ENCODE data around the gene KCNG2. TPM values are rescaled to one million over a fixed set of nuclear protein-coding genes. Genes with fewer than 3 reads are reported as not detected.

The KCNG2 gene
- total RNA-seq, 1 donor from 2014 or later = not detected

GRCh38 chr18:79935499-79935898 is 137.8 kb downstream of the KCNG2 start:
- Mint-ChIP-seq H3K9me3 (peaks cover 54% of the 10 kb centered on the region), H3K27ac (no peak overlapping the region), H3K4me3 (no peak overlapping the region), H3K36me3 (peaks cover 88% of the 10 kb centered on the region), H3K27me3 (ENCODE audit: low read depth) (no peaks in the 10 kb centered on the region), H3K4me1 (no peaks in the 10 kb centered on the region)
- DNase-seq (ENCODE audit: low spot score in 2 of 2, unreplicated experiment in 2 of 2) = no peak
- TF ChIP-seq, protein P1, sequence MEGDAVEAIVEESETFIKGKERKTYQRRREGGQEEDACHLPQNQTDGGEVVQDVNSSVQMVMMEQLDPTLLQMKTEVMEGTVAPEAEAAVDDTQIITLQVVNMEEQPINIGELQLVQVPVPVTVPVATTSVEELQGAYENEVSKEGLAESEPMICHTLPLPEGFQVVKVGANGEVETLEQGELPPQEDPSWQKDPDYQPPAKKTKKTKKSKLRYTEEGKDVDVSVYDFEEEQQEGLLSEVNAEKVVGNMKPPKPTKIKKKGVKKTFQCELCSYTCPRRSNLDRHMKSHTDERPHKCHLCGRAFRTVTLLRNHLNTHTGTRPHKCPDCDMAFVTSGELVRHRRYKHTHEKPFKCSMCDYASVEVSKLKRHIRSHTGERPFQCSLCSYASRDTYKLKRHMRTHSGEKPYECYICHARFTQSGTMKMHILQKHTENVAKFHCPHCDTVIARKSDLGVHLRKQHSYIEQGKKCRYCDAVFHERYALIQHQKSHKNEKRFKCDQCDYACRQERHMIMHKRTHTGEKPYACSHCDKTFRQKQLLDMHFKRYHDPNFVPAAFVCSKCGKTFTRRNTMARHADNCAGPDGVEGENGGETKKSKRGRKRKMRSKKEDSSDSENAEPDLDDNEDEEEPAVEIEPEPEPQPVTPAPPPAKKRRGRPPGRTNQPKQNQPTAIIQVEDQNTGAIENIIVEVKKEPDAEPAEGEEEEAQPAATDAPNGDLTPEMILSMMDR (IDR thresholded peaks at IDR 0.05; ENCODE audit: unreplicated experiment) = no peak

DNA sequence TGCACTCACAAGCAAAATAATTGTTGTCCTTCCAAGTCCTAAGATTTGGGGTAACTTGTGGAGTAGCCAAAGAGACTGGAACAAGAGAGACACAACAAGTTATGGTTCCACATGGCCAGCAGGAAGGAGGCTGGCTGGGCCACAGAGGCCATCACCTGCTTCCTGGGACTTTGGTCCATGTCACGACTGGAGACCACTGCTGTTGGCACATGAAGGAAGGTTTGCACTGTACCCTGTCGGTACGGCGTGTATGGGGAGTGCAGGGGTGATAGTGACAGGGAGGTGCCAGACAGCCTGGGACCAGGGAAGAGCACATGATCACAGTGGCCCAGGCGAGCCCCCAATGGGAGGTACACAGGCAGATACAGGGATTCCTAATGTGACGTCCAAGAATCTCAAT is 138.2 kb downstream of the KCNG2 start:
- Mint-ChIP-seq H3K27me3 (ENCODE audit: low read depth) (no peaks in the 10 kb centered on the region), H3K9me3 (peaks cover 53% of the 10 kb centered on the region), H3K4me3 (no peak overlapping the region), H3K36me3 (peaks cover 89% of the 10 kb centered on the region), H3K27ac (no peak overlapping the region), H3K4me1 (no peaks in the 10 kb centered on the region)
- DNase-seq (ENCODE audit: low spot score in 2 of 2, unreplicated experiment in 2 of 2) = no peak
- TF ChIP-seq, protein P1 (IDR thresholded peaks at IDR 0.05; ENCODE audit: unreplicated experiment) = no peak

GRCh38 chr18:79936641-79937040 is 138.9 kb downstream of the KCNG2 start:
- peaks cover 84% of the 10 kb centered on the region for H3K36me3 Mint-ChIP-seq
- H3K4me1 Mint-ChIP-seq = no peaks in the 10 kb centered on the region

DNA sequence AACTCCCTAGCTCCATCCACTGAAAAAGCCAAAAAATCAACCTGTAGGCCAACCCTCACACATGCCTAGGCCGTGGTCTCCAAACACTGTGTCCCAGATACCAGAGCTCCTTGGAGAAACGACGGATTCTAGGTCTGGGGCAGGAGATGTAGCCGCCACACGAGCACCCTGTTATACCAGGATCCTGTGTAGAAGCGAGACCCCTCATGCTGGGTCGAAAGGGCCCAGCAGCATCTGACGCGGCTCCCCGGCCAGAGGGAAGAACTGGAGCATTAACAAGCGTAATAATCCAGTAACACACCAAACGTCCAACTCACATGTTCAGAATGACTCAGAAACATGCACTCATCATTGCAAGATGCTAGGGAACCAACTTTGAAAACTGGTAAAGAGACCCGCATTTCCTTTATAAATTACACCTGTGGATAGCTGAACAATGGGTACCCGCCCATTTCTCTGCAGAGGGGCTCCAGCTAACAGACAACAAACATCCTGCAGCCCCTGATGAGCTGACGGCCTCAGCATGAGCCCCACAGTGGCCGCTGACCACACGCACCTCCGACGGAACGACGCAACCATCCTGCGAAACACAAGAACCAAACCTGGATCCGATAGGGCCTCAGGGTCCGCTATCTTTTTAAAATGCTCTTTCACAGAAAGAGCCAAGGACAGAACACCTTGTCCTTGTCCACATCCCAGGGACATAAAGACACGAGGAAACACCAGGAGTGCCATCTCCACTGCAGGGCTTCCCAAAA is 139.5 kb downstream of the KCNG2 start:
- no peak for DNase-seq (ENCODE audit: low spot score in 2 of 2, unreplicated experiment in 2 of 2)
- Mint-ChIP-seq H3K4me3 (no peak overlapping the region), H3K4me1 (no peaks in the 10 kb centered on the region), H3K27me3 (ENCODE audit: low read depth) (no peaks in the 10 kb centered on the region), H3K36me3 (peaks cover 80% of the 10 kb centered on the region), H3K27ac (no peak overlapping the region), H3K9me3 (peaks cover 43% of the 10 kb centered on the region)
- TF ChIP-seq, protein P1 (IDR thresholded peaks at IDR 0.05; ENCODE audit: unreplicated experiment) = no peak

More at GRCh38 chr18:79936641-79937040, 138.9 kb downstream of the KCNG2 start:
- Mint-ChIP-seq H3K27ac (no peak overlapping the region), H3K4me3 (no peak overlapping the region), H3K9me3 (peaks cover 47% of the 10 kb centered on the region), H3K27me3 (ENCODE audit: low read depth) (no peaks in the 10 kb centered on the region)
- no peak for DNase-seq (ENCODE audit: low spot score in 2 of 2, unreplicated experiment in 2 of 2)
- TF ChIP-seq, protein P1 (IDR thresholded peaks at IDR 0.05; ENCODE audit: unreplicated experiment) = no peak

DNA sequence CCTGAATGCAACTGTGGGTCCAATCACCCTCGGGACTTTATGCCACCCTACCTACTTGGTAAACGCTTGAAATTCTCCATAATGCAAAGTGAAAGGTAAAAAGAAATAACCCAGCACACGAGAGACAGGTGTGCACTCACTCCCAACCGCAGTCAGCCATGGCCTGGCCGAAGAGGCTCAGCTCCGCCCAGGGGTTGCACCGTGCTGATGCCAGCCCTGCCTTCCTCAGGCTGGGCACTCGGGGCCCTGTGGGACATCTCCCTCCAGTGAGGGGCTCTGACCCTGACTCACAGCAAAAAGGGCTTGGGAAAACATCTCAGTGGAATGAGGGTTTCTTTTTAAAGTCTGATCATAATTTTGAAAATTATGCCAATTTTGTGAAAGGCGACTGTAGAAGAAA is 140.5 kb downstream of the KCNG2 start:
- Mint-ChIP-seq H3K27ac (no peak overlapping the region), H3K27me3 (ENCODE audit: low read depth) (no peaks in the 10 kb centered on the region), H3K36me3 (peaks cover 76% of the 10 kb centered on the region), H3K4me1 (no peaks in the 10 kb centered on the region), H3K9me3 (peaks cover 35% of the 10 kb centered on the region), H3K4me3 (no peak overlapping the region)
- TF ChIP-seq, protein P1 (IDR thresholded peaks at IDR 0.05; ENCODE audit: unreplicated experiment) = no peak
- DNase-seq (ENCODE audit: low spot score in 2 of 2, unreplicated experiment in 2 of 2) = no peak

Data from mesothelial cell of epicardium (in vitro differentiated cells).